ENCODE data around the gene KBTBD12.

Gene KBTBD12

DNA sequence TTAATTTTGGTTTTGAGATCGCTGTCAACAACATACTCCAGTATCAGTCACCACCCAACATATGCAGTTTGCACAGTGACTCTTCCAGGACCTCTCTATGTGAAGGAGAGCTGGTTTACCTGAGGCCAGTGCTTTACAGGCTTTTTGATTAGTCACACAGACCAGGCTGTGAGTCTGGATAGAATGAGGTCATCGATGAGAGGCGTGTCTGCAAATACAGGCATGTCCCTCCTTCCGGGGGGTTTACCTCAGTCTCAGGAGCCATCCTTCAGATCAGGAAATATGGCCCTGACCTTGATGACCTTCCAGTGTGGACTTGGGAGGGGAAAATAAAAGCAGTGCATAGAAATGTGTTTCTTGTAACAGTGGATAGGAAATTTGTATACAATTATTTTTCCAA, 46.9 kb downstream of the KBTBD12 start:
- H3K27me3 ChIP-seq (replicated peaks; ENCODE audit: control insufficient read depth, insufficient read depth, low read length, poor library complexity, severe bottlenecking) = no peaks in the 10 kb centered on the region
- no peak for DNase-seq
- no peaks in the 10 kb centered on the region for H3K9me3 ChIP-seq (ENCODE audit: control insufficient read depth, low read length)

DNA sequence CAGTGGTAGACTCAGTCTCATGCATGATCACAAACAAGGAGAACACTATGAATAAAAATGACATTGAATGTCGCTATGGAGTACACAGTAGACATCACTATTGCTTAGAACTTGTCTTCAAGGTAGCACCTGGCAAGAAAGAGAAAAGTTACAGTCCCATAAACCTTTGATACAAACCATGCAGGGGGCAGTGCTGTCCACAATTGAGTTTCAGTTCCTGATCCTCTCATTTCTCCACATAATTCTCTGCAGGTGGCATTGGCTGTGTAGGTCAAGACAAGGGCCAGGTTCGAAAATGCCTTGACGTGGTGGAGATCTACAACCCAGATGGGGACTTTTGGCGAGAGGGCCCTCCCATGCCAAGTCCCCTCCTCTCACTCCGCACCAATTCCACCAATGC, 47.9 kb downstream of the KBTBD12 start:
- no peaks in the 10 kb centered on the region for H3K36me3 ChIP-seq (ENCODE audit: control insufficient read depth, insufficient read depth, low read length)
- no peaks in the 10 kb centered on the region for H3K27me3 ChIP-seq (replicated peaks; ENCODE audit: control insufficient read depth, insufficient read depth, low read length, poor library complexity, severe bottlenecking)
- H3K9me3 ChIP-seq (ENCODE audit: control insufficient read depth, low read length) = no peaks in the 10 kb centered on the region
- H3K4me3 ChIP-seq (ENCODE audit: insufficient read depth, low read depth, low read length, poor library complexity, severe bottlenecking) = no peak overlapping the region
- H3K27ac ChIP-seq (ENCODE audit: insufficient read depth, low read length, poor library complexity, severe bottlenecking) = no peak overlapping the region
- no peaks in the 10 kb centered on the region for H3K4me1 ChIP-seq (ENCODE audit: control insufficient read depth, insufficient read depth, low read length, poor library complexity, severe bottlenecking)
- DNase-seq = no peak

More for the DNA sequence above, 46.9 kb downstream of the KBTBD12 start:
- Histone ChIP-seq H3K4me3 (ENCODE audit: insufficient read depth, low read depth, low read length, poor library complexity, severe bottlenecking) (no peak overlapping the region), H3K36me3 (ENCODE audit: control insufficient read depth, insufficient read depth, low read length) (no peaks in the 10 kb centered on the region), H3K27ac (ENCODE audit: insufficient read depth, low read length, poor library complexity, severe bottlenecking) (no peak overlapping the region), H3K4me1 (ENCODE audit: control insufficient read depth, insufficient read depth, low read length, poor library complexity, severe bottlenecking) (no peaks in the 10 kb centered on the region)

DNA sequence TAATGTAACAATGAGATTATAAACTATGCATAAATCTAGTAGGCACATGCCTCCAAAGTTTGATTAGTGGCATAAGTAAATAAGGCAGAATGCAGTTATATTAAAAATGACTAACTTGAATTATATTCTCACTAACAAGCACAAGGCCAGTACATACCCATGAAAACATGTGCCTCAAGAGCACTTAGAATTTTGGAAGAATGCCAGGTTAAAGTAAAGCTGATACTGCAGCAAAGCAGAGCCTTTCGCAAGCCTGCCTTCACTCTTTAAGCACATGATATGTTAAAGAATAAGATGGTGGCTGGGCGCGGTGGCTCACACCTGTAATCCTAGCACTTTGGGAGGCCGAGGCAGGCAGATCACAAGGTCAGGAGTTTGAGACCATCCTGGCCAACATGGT, 49.0 kb downstream of the KBTBD12 start:
- no peak for DNase-seq
- Histone ChIP-seq H3K9me3 (ENCODE audit: control insufficient read depth, low read length) (no peaks in the 10 kb centered on the region), H3K36me3 (ENCODE audit: control insufficient read depth, insufficient read depth, low read length) (no peaks in the 10 kb centered on the region), H3K4me3 (ENCODE audit: insufficient read depth, low read depth, low read length, poor library complexity, severe bottlenecking) (no peak overlapping the region), H3K27ac (ENCODE audit: insufficient read depth, low read length, poor library complexity, severe bottlenecking) (no peak overlapping the region), H3K27me3 (replicated peaks; ENCODE audit: control insufficient read depth, insufficient read depth, low read length, poor library complexity, severe bottlenecking) (no peaks in the 10 kb centered on the region), H3K4me1 (ENCODE audit: control insufficient read depth, insufficient read depth, low read length, poor library complexity, severe bottlenecking) (no peaks in the 10 kb centered on the region)

DNA sequence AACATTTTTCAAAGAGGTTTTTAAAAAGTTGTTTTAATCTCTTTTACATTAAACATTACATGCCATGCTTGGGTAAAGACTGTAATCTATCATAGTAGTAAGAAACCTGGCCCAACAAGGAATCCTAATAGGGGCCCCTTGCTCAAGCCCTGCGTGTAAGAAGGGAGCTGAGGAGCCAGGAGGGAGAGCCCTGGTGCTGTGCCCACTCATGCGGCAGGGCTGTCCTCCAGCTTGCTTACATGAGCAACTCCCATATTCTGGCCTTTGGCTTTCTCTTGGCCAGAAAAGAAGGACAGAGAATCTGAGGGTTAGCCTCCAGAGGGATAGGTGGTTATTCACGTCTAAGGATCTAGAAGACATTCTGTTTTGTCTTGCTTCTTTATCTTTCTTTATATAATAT, 49.8 kb downstream of the KBTBD12 start:
- Histone ChIP-seq H3K36me3 (ENCODE audit: control insufficient read depth, insufficient read depth, low read length) (no peaks in the 10 kb centered on the region), H3K4me1 (ENCODE audit: control insufficient read depth, insufficient read depth, low read length, poor library complexity, severe bottlenecking) (no peaks in the 10 kb centered on the region), H3K9me3 (ENCODE audit: control insufficient read depth, low read length) (no peaks in the 10 kb centered on the region), H3K27me3 (replicated peaks; ENCODE audit: control insufficient read depth, insufficient read depth, low read length, poor library complexity, severe bottlenecking) (no peaks in the 10 kb centered on the region), H3K27ac (ENCODE audit: insufficient read depth, low read length, poor library complexity, severe bottlenecking) (no peak overlapping the region), H3K4me3 (ENCODE audit: insufficient read depth, low read depth, low read length, poor library complexity, severe bottlenecking) (no peak overlapping the region)
- no peak for DNase-seq

DNA sequence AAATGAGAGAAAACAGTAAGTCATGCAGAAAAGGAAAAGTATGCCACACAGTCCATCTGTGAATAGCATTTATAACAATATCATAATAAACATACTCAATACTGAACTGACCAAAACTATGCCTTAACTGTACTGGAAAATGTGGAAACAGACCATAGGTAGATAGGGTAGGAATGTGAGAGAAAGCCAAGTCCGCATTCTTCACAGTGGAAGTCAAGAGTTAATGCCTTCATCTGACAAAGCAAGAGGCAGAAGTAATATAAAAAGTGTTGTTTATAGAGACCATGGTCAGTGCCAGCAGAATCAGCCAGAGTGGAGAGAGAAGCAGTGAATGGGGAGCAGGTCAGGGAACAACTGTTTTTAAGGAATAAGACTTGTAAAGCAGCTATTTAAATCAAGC, 52.3 kb downstream of the KBTBD12 start:
- Histone ChIP-seq H3K9me3 (ENCODE audit: control insufficient read depth, low read length) (no peaks in the 10 kb centered on the region), H3K27ac (ENCODE audit: insufficient read depth, low read length, poor library complexity, severe bottlenecking) (no peak overlapping the region), H3K4me3 (ENCODE audit: insufficient read depth, low read depth, low read length, poor library complexity, severe bottlenecking) (no peak overlapping the region), H3K36me3 (ENCODE audit: control insufficient read depth, insufficient read depth, low read length) (no peaks in the 10 kb centered on the region), H3K4me1 (ENCODE audit: control insufficient read depth, insufficient read depth, low read length, poor library complexity, severe bottlenecking) (no peaks in the 10 kb centered on the region), H3K27me3 (replicated peaks; ENCODE audit: control insufficient read depth, insufficient read depth, low read length, poor library complexity, severe bottlenecking) (no peaks in the 10 kb centered on the region)
- DNase-seq = no peak

DNA sequence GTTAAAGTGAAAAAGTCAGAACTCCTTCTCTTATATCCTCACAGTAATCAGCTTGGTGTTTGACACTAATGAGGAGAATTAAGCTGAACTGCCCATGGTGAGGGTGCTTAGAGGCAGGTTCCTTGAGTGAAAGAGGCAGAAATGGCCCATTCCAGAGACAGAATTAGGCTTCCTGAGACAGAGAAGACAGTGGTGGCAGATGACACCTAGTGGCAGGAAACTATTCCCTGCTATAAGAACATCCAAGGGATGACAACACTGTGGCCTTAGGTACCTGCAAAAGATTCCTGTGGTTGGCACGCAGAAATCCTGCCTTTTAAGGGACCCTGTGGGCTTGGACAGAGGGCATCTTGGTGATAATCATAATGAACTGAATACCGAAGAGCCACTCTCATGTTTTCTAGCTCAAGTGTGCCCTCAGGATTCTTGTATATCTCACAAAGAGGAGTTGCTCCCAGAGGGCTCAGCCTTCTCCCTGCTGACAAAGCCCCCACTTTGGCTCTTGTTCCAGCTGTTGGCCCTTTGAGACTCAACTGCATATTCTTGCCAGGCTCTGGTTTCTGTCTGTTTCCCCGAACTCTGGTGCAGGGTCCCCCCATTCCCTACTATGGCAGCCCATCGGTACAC, 56.0 kb downstream of the KBTBD12 start:
- no peak for DNase-seq
- Histone ChIP-seq H3K36me3 (ENCODE audit: control insufficient read depth, insufficient read depth, low read length) (no peaks in the 10 kb centered on the region), H3K4me1 (ENCODE audit: control insufficient read depth, insufficient read depth, low read length, poor library complexity, severe bottlenecking) (no peaks in the 10 kb centered on the region), H3K27me3 (replicated peaks; ENCODE audit: control insufficient read depth, insufficient read depth, low read length, poor library complexity, severe bottlenecking) (no peaks in the 10 kb centered on the region), H3K9me3 (ENCODE audit: control insufficient read depth, low read length) (no peaks in the 10 kb centered on the region), H3K4me3 (ENCODE audit: insufficient read depth, low read depth, low read length, poor library complexity, severe bottlenecking) (no peak overlapping the region), H3K27ac (ENCODE audit: insufficient read depth, low read length, poor library complexity, severe bottlenecking) (no peak overlapping the region)

DNA sequence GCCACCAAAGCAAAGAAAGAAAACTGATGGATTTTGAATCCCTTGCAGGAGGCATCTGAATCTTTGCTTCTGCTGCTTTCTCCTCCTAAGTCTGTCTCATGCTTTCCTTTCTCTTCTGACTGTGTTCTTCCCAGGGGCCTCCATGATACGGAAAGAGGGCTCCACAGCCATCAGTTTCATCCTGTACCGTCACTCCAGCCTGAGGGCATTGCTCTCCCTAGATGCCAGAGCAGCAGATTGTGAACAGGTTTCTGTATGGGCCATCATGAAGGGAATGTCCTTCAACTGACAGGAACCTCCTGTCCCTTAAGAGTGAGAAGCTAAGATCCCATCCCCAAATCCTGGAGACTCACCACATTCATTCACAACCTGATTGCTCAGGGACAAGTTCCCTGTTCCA, 59.2 kb downstream of the KBTBD12 start:
- Histone ChIP-seq H3K4me1 (ENCODE audit: control insufficient read depth, insufficient read depth, low read length, poor library complexity, severe bottlenecking) (no peaks in the 10 kb centered on the region), H3K27ac (ENCODE audit: insufficient read depth, low read length, poor library complexity, severe bottlenecking) (no peak overlapping the region), H3K27me3 (replicated peaks; ENCODE audit: control insufficient read depth, insufficient read depth, low read length, poor library complexity, severe bottlenecking) (no peaks in the 10 kb centered on the region), H3K9me3 (ENCODE audit: control insufficient read depth, low read length) (no peaks in the 10 kb centered on the region), H3K4me3 (ENCODE audit: insufficient read depth, low read depth, low read length, poor library complexity, severe bottlenecking) (no peak overlapping the region), H3K36me3 (ENCODE audit: control insufficient read depth, insufficient read depth, low read length) (no peaks in the 10 kb centered on the region)
- no peak for DNase-seq

DNA sequence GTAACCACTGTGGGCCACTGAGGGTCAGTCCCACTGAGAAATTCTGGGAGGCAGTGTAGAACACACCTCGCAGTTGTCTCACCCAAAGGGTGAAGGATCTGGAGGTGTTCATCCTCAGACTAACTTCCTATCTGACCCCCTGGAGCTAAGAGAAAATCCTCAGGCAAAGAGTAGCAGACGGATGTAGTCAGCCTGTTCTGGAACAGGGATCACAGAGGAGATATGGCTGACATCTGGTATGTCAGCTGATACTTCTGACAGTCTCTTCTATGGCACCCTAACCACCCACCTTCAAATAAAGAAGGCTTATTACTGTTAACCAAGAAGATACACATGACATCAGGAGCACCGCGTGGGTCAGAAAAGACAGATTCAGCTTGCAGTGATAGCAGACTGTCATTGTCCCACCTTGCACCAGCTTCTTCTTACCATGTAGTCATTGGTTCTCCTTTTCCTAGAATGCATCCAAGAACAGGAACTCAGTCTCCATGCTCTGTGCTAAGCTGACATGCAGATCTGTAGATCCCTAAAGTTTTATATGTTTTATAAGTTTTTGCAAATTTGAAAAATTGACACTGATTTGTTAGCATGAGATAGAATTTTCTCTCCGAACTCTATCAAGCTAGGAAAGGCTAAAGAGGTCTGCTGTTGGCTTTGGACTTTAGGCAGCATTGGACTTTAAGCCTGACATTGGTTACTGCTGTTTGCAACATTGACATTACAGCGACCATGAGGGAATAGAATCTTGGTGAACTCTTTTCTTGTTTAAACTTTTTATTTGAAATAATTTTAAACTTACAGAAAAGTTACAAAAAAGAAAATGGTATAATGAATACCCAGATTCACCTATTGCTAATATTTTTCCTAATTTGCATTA, 60.4 kb downstream of the KBTBD12 start:
- no peaks in the 10 kb centered on the region for H3K9me3 ChIP-seq (ENCODE audit: control insufficient read depth, low read length)
- no peaks in the 10 kb centered on the region for H3K4me1 ChIP-seq (ENCODE audit: control insufficient read depth, insufficient read depth, low read length, poor library complexity, severe bottlenecking)
- no peak for DNase-seq
- H3K36me3 ChIP-seq (ENCODE audit: control insufficient read depth, insufficient read depth, low read length) = no peaks in the 10 kb centered on the region
- H3K27me3 ChIP-seq (replicated peaks; ENCODE audit: control insufficient read depth, insufficient read depth, low read length, poor library complexity, severe bottlenecking) = no peaks in the 10 kb centered on the region
- no peak overlapping the region for H3K4me3 ChIP-seq (ENCODE audit: insufficient read depth, low read depth, low read length, poor library complexity, severe bottlenecking)
- H3K27ac ChIP-seq (ENCODE audit: insufficient read depth, low read length, poor library complexity, severe bottlenecking) = no peak overlapping the region

DNA sequence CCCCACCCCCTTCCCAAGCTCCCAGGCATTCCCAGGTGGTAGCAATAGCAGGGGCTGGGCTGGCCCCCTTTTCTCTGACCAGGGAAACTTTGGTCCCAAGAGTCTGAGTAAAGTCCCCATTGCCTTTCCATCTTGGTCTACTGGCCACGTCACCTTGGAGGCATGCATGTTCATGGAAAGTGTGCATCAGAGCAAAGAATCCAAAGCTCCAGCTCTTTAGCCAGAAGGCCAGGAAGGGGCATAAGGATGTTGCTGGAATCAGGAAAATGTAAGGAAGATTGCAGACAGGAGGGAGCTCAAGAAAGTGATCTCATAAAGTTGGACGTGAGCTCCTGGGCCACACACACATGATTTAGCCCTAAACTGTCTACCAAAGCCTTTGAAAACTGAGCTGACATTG, 63.6 kb downstream of the KBTBD12 start:
- Histone ChIP-seq H3K27me3 (replicated peaks; ENCODE audit: control insufficient read depth, insufficient read depth, low read length, poor library complexity, severe bottlenecking) (no peaks in the 10 kb centered on the region), H3K4me1 (ENCODE audit: control insufficient read depth, insufficient read depth, low read length, poor library complexity, severe bottlenecking) (no peaks in the 10 kb centered on the region), H3K9me3 (ENCODE audit: control insufficient read depth, low read length) (no peaks in the 10 kb centered on the region), H3K4me3 (ENCODE audit: insufficient read depth, low read depth, low read length, poor library complexity, severe bottlenecking) (no peak overlapping the region), H3K27ac (ENCODE audit: insufficient read depth, low read length, poor library complexity, severe bottlenecking) (no peak overlapping the region), H3K36me3 (ENCODE audit: control insufficient read depth, insufficient read depth, low read length) (no peaks in the 10 kb centered on the region)
- no peak for DNase-seq

DNA sequence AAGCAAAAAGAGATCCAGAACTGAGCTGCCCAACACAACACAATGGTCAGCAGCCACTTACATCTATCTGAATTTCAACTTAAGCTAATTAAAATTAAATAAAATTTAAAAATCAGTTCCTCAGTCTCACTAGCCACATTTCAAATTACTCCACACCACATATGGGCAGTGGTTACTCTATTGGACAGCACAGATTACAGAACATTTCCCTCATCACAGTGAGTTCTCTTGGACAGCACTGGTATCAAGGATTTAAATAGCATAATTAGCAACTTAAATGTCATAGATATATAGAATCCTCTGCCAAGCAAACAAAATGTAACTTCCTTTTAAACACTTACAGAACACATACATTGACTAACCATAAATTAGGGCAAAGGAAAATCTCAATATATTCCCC, 64.4 kb downstream of the KBTBD12 start:
- no peaks in the 10 kb centered on the region for H3K27me3 ChIP-seq (replicated peaks; ENCODE audit: control insufficient read depth, insufficient read depth, low read length, poor library complexity, severe bottlenecking)
- H3K9me3 ChIP-seq (ENCODE audit: control insufficient read depth, low read length) = no peaks in the 10 kb centered on the region
- no peak overlapping the region for H3K4me3 ChIP-seq (ENCODE audit: insufficient read depth, low read depth, low read length, poor library complexity, severe bottlenecking)
- no peak for DNase-seq
- H3K27ac ChIP-seq (ENCODE audit: insufficient read depth, low read length, poor library complexity, severe bottlenecking) = no peak overlapping the region
- H3K4me1 ChIP-seq (ENCODE audit: control insufficient read depth, insufficient read depth, low read length, poor library complexity, severe bottlenecking) = no peaks in the 10 kb centered on the region
- no peaks in the 10 kb centered on the region for H3K36me3 ChIP-seq (ENCODE audit: control insufficient read depth, insufficient read depth, low read length)

Measured in effector memory CD4-positive, alpha-beta T cell (primary cell).